ENCODE data around the gene NCBP2L.

The NCBP2L gene

GRCh38 chrX:107764845-107765608, 12.5 kb upstream of the NCBP2L start:
- in situ Hi-C loops (cut with HindIII; ENCODE audit: low pct_ligation_motif_present, low sequenced_read_pairs): no loop called here
- no peaks in the 10 kb centered on the region for H3K27me3 ChIP-seq (replicated peaks)

GRCh38 chrX:107766470-107767150, 10.9 kb upstream of the NCBP2L start:
- in situ Hi-C loops (cut with HindIII; ENCODE audit: low pct_ligation_motif_present, low sequenced_read_pairs): no loop called here
- TF ChIP-seq CTCF (IDR thresholded peaks at IDR 0.05; ENCODE audit: low read depth, low read length, missing control alignments): no peak
- no peak for DNase-seq
- no peak overlapping the region for H3K27ac ChIP-seq
- no peak overlapping the region for H3K4me3 ChIP-seq (ENCODE audit: low read depth, low read length)
- no peaks in the 10 kb centered on the region for H3K36me3 ChIP-seq (replicated peaks)
- no peaks in the 10 kb centered on the region for H3K27me3 ChIP-seq (replicated peaks)

More at GRCh38 chrX:107764845-107765608, 12.5 kb upstream of the NCBP2L start:
- Histone ChIP-seq H3K4me3 (ENCODE audit: low read depth, low read length) (no peak overlapping the region), H3K27ac (no peak overlapping the region), H3K36me3 (replicated peaks) (no peaks in the 10 kb centered on the region)
- TF ChIP-seq CTCF (IDR thresholded peaks at IDR 0.05; ENCODE audit: low read depth, low read length, missing control alignments): no peak
- no peak for DNase-seq

GRCh38 chrX:107768051-107768450, 9.5 kb upstream of the NCBP2L start:
- no peak for TF ChIP-seq CTCF (IDR thresholded peaks at IDR 0.05; ENCODE audit: low read depth, low read length, missing control alignments)
- H3K27me3 ChIP-seq (replicated peaks): no peaks in the 10 kb centered on the region
- H3K27ac ChIP-seq: no peak overlapping the region
- in situ Hi-C loops (cut with HindIII; ENCODE audit: low pct_ligation_motif_present, low sequenced_read_pairs): no loop called here
- no peak overlapping the region for H3K4me3 ChIP-seq (ENCODE audit: low read depth, low read length)
- H3K36me3 ChIP-seq (replicated peaks): no peaks in the 10 kb centered on the region
- DNase-seq: no peak

- Histone ChIP-seq H3K4me3 (ENCODE audit: low read depth, low read length) (no peak overlapping the region), H3K27me3 (replicated peaks) (no peaks in the 10 kb centered on the region), H3K27ac (no peak overlapping the region), H3K36me3 (replicated peaks) (no peaks in the 10 kb centered on the region)
- TF ChIP-seq CTCF (IDR thresholded peaks at IDR 0.05; ENCODE audit: low read depth, low read length, missing control alignments): no peak
- no peak for DNase-seq
- in situ Hi-C loops (cut with HindIII; ENCODE audit: low pct_ligation_motif_present, low sequenced_read_pairs): no loop called here
These were observed 7.8 kb upstream of the NCBP2L start for GRCh38 chrX:107769581-107770317.

- H3K4me3 ChIP-seq (ENCODE audit: low read depth, low read length): no peak overlapping the region
- in situ Hi-C loops (cut with HindIII; ENCODE audit: low pct_ligation_motif_present, low sequenced_read_pairs): no loop called here
These were observed 4.3 kb upstream of the NCBP2L start for GRCh38 chrX:107773206-107773605.

More at GRCh38 chrX:107773206-107773605, 4.3 kb upstream of the NCBP2L start:
- no peak for TF ChIP-seq CTCF (IDR thresholded peaks at IDR 0.05; ENCODE audit: low read depth, low read length, missing control alignments)
- no peak for DNase-seq
- Histone ChIP-seq H3K27me3 (replicated peaks) (no peaks in the 10 kb centered on the region), H3K36me3 (replicated peaks) (no peaks in the 10 kb centered on the region), H3K27ac (no peak overlapping the region)

All from brain microvascular endothelial cell (primary cell).